GM15510 (cell line): ENCODE data around the gene APOL4.

ENCODE experiments used
- POLR2A ChIP-seq: IDR thresholded peaks from 3 replicates; pipeline ENCODE4 v1.6.1; 2011; ENCODE audit warnings: borderline replicate concordance; ENCODE audit not compliant: insufficient read length; ENCODE audit errors: extremely low read depth

Gene APOL4

GRCh38 chr22:36235585-36235984 lies 34.0 kb upstream of the APOL4 start:
- TF ChIP-seq POLR2A, result no peak

- no peak for TF ChIP-seq POLR2A
Measured at GRCh38 chr22:36234919-36235318, 33.3 kb upstream of the APOL4 start.

- no peak for TF ChIP-seq POLR2A
Measured at GRCh38 chr22:36234213-36234612, 32.6 kb upstream of the APOL4 start.

GRCh38 chr22:36233796-36234195 lies 32.2 kb upstream of the APOL4 start:
- TF ChIP-seq POLR2A, result no peak

GRCh38 chr22:36232715-36233401 lies 31.2 kb upstream of the APOL4 start:
- no peak for TF ChIP-seq POLR2A

- TF ChIP-seq POLR2A, result no peak
Measured at GRCh38 chr22:36228944-36229343, 27.3 kb upstream of the APOL4 start.

- no peak for TF ChIP-seq POLR2A
Measured at GRCh38 chr22:36227806-36228205, 26.2 kb upstream of the APOL4 start.

GRCh38 chr22:36227396-36227795 lies 25.8 kb upstream of the APOL4 start:
- no peak for TF ChIP-seq POLR2A

- no peak for TF ChIP-seq POLR2A
Measured at GRCh38 chr22:36226189-36226588, 24.6 kb upstream of the APOL4 start.

GRCh38 chr22:36225333-36225922 lies 23.8 kb upstream of the APOL4 start:
- TF ChIP-seq POLR2A, result no peak

- TF ChIP-seq POLR2A, result no peak
Measured at GRCh38 chr22:36224245-36224644, 22.6 kb upstream of the APOL4 start.

- TF ChIP-seq POLR2A, result no peak
Measured at GRCh38 chr22:36223504-36223903, 21.9 kb upstream of the APOL4 start.

- no peak for TF ChIP-seq POLR2A
Measured at GRCh38 chr22:36222887-36223450, 21.4 kb upstream of the APOL4 start.

GRCh38 chr22:36221799-36222751 lies 20.5 kb upstream of the APOL4 start:
- TF ChIP-seq POLR2A, result no peak

- no peak for TF ChIP-seq POLR2A
Measured at GRCh38 chr22:36220451-36220921, 18.9 kb upstream of the APOL4 start.
